Upper lobe of left lung (tissue), 6 donors: ENCODE results near the gene PARVB. TPM values are rescaled to one million over a fixed set of nuclear protein-coding genes. Genes with fewer than 3 reads are reported as not detected.

Experiments
- ATAC-seq, 2 donors: fragments of 200-7000 bp; cut with Tn5 transposase; one replicate each; pipeline ENCODE4 v1.9.1; 2022; ENCODE audit warnings: mild to moderate bottlenecking in 2 of 2, moderate library complexity in 2 of 2; ENCODE audit not compliant: low FRiP score in 2 of 2
- DNase-seq, 2 donors: peaks; one replicate each; pipeline ENCODE4 v3.0.0-alpha.2; 2019 to 2020
- H3K27ac ChIP-seq, 4 donors: fragments of 200-600 bp; sonication (generic); one replicate each; pipeline ENCODE4 v1.5.1; 2016 to 2019
- H3K27me3 ChIP-seq, 4 donors: fragments of 200-600 bp; sonication (generic); one replicate each; pipeline ENCODE4 v1.5.1; 2017 to 2019
- H3K36me3 ChIP-seq, 4 donors: fragments of 200-600 bp; sonication (generic); one replicate each; pipeline ENCODE4 v1.5.1; 2016 to 2019
- H3K4me1 ChIP-seq, 4 donors: fragments of 200-600 bp; sonication (generic); one replicate each; pipeline ENCODE4 v1.5.1; 2018 to 2019
- H3K4me3 ChIP-seq, 4 donors: fragments of 200-600 bp; sonication (generic); one replicate each; pipeline ENCODE4 v1.5.1; 2017 to 2019; ENCODE audit warnings: mild to moderate bottlenecking in 2 of 4, moderate library complexity in 1 of 4
- H3K9me3 ChIP-seq, 4 donors: fragments of 200-600 bp; sonication (generic); one replicate each; pipeline ENCODE4 v1.5.1; 2018 to 2019
- CTCF ChIP-seq, 6 experiments: fragments of 450-650 bp in 4 of 6; fragments of 200-600 bp in 2 of 6; sonication (generic) in 2 of 6; IDR thresholded peaks; one replicate each; pipeline ENCODE4 v1.5.1; 2016 to 2019; ENCODE audit warnings: antibody characterized with exemption in 6 of 6
- EP300 ChIP-seq, 4 donors: sonication (generic); formaldehyde crosslinking; IDR thresholded peaks; one replicate each; pipeline ENCODE4 v1.5.1; 2017; ENCODE audit warnings: antibody characterized with exemption in 4 of 4, control low read depth in 2 of 4
- POLR2A ChIP-seq, 4 donors: fragments of 450-650 bp; IDR thresholded peaks; one replicate each; pipeline ENCODE4 v1.5.1; 2016 to 2017; ENCODE audit warnings: antibody characterized with exemption in 4 of 4, mild to moderate bottlenecking in 2 of 4
- POLR2AphosphoS5 ChIP-seq, 2 donors: sonication (generic); formaldehyde crosslinking; IDR thresholded peaks; one replicate each; pipeline ENCODE4 v1.5.1; 2017; ENCODE audit warnings: antibody characterized with exemption in 2 of 2
- WGBS, 2 donors: methylation state at CpG; one replicate each; pipeline ENCODE4 v1.1.5; 2017 to 2018; 5-methylcytosine and 5-hydroxymethylcytosine counted together
- total RNA-seq, 6 donors: library from RNA; depleted of rRNA in 4 of 6; stranded (reverse); fragments of >200 nt in 4 of 6; gene quantifications; one replicate each; pipeline versions ENCODE4 v1.1.0 to v1.2.1, GENCODE V29; 2016 to 2021
- donor health status: DM: no; HTN: no; CAD: no; lungs with moderate emphysema.
- donor health status: DM: no; HTN: yes; CAD: no; lungs with severe emphysema.

PARVB gene
- total RNA-seq, 6 donors from 2014 or later, result 14.5 to 56.1 (median 37.0) TPM

GRCh38 chr22:43995798-43996169, 28.3 kb upstream of the PARVB start:
- H3K27me3 ChIP-seq, result no peaks in the 10 kb centered on the region
- no peaks in the 10 kb centered on the region for H3K9me3 ChIP-seq
- H3K4me1 ChIP-seq, result peaks cover 0 to 21% (median 0%) of the 10 kb centered on the region in 4 donors
- peak overlapping the region in 3 of 4 donors; percentile 20 to 40 (median 30) for H3K4me3 ChIP-seq
- WGBS, 2 donors, result 48 to 73% methylated on average over 10 of the region's 10 CpGs
- ATAC-seq (no peak), DNase-seq (no peak)
- no peak for TF ChIP-seq CTCF (IDR thresholded peaks at IDR 0.05)
- TF ChIP-seq POLR2A (IDR thresholded peaks at IDR 0.05), result no peak
- TF ChIP-seq EP300 (IDR thresholded peaks at IDR 0.05), result no peak
- TF ChIP-seq POLR2AphosphoS5 (IDR thresholded peaks at IDR 0.05), result no peak
- H3K27ac ChIP-seq, result peak overlapping the region in 3 of 4 donors; percentile 45 to 76 (median 66)
- H3K36me3 ChIP-seq, result peaks cover 4 to 64% (median 38%) of the 10 kb centered on the region in 4 donors

GRCh38 chr22:43996170-43996980, 27.7 kb upstream of the PARVB start:
- Histone ChIP-seq H3K27me3 (no peaks in the 10 kb centered on the region), H3K36me3 (peaks cover 4 to 58% (median 34%) of the 10 kb centered on the region in 4 donors), H3K4me1 (peaks cover 0 to 21% (median 0%) of the 10 kb centered on the region in 4 donors), H3K4me3 (peak overlapping the region in 3 of 4 donors; percentile 20 to 40 (median 30)), H3K27ac (peak overlapping the region in 3 of 4 donors; percentile 45 to 76 (median 66)), H3K9me3 (no peaks in the 10 kb centered on the region)
- DNase-seq (peak; percentile 67 to 86), ATAC-seq (peak in 1 of 2 donors; percentile 73)
- 79 to 83% methylated on average over 45 of the region's 45 CpGs for WGBS, 2 donors
- TF ChIP-seq POLR2A (IDR thresholded peaks at IDR 0.05) (no peak), CTCF (IDR thresholded peaks at IDR 0.05) (no peak), POLR2AphosphoS5 (IDR thresholded peaks at IDR 0.05) (no peak), EP300 (IDR thresholded peaks at IDR 0.05) (no peak)

- DNase-seq (no peak), ATAC-seq (no peak)
- WGBS, 2 donors, result 86 to 87% methylated on average over 8 of the region's 8 CpGs
- TF ChIP-seq POLR2AphosphoS5 (IDR thresholded peaks at IDR 0.05), result no peak
- no peak for TF ChIP-seq EP300 (IDR thresholded peaks at IDR 0.05)
- no peak overlapping the region for H3K27ac ChIP-seq
- peaks cover 1 to 52% (median 29%) of the 10 kb centered on the region in 4 donors for H3K36me3 ChIP-seq
- H3K4me1 ChIP-seq, result peaks cover 0 to 21% (median 0%) of the 10 kb centered on the region in 4 donors
- H3K27me3 ChIP-seq, result no peaks in the 10 kb centered on the region
- no peak overlapping the region for H3K4me3 ChIP-seq
- H3K9me3 ChIP-seq, result no peaks in the 10 kb centered on the region
Measured at GRCh38 chr22:43996981-43997265, 27.2 kb upstream of the PARVB start.

GRCh38 chr22:43998679-43999264, 25.3 kb upstream of the PARVB start:
- DNase-seq, result no peak

More at GRCh38 chr22:43998679-43999264, 25.3 kb upstream of the PARVB start:
- no peak overlapping the region for H3K27ac ChIP-seq
- no peaks in the 10 kb centered on the region for H3K9me3 ChIP-seq
- WGBS, 2 donors, result 80 to 83% methylated on average over 15 of the region's 15 CpGs
- TF ChIP-seq EP300 (IDR thresholded peaks at IDR 0.05) (no peak), POLR2AphosphoS5 (IDR thresholded peaks at IDR 0.05) (no peak), CTCF (IDR thresholded peaks at IDR 0.05) (no peak), POLR2A (IDR thresholded peaks at IDR 0.05) (no peak)
- H3K4me1 ChIP-seq, result peaks cover 0 to 19% (median 2%) of the 10 kb centered on the region in 4 donors
- peaks cover 0 to 41% (median 19%) of the 10 kb centered on the region in 4 donors for H3K36me3 ChIP-seq
- no peaks in the 10 kb centered on the region for H3K27me3 ChIP-seq
- H3K4me3 ChIP-seq, result no peak overlapping the region
- ATAC-seq, result no peak
